Right atrium auricular region (tissue), 2 donors: ENCODE results near the gene CASQ1. TPM values are rescaled to one million over a fixed set of nuclear protein-coding genes. Genes with fewer than 3 reads are reported as not detected.

ENCODE experiments used
- DNase-seq: peaks from one replicate; pipeline ENCODE4 v3.0.0-alpha.2; 2019; ENCODE audit warnings: low spot score
- H3K27ac ChIP-seq, 2 donors: fragments of 200-600 bp; sonication (generic); 1 replicate in 1 of 2; 2 replicates in 1 of 2; pipeline ENCODE4 v1.5.1; 2016 to 2019
- H3K27me3 ChIP-seq, 2 donors: fragments of 200-600 bp; sonication (generic); one replicate each; pipeline versions ENCODE4 v1.5.1 to v1.6.0; 2017 to 2019
- H3K36me3 ChIP-seq: fragments of 200-600 bp; sonication (generic); one replicate; pipeline ENCODE4 v1.5.1; 2016
- H3K4me1 ChIP-seq, 2 donors: fragments of 200-600 bp; sonication (generic); one replicate each; pipeline versions ENCODE4 v1.5.1 to v1.6.0; 2017 to 2019
- H3K4me3 ChIP-seq, 2 donors: fragments of 200-600 bp; sonication (generic); 1 replicate in 1 of 2; 2 replicates in 1 of 2; pipeline ENCODE4 v1.5.1; 2017 to 2019; ENCODE audit warnings: mild to moderate bottlenecking in 1 of 2, moderate library complexity in 1 of 2
- H3K9me3 ChIP-seq, 2 donors: fragments of 200-600 bp; sonication (generic); one replicate each; pipeline ENCODE4 v1.5.1; 2019
- total RNA-seq, 2 donors: library from RNA; depleted of rRNA; stranded (reverse); fragments of >200 nt; gene quantifications; one replicate each; pipeline ENCODE4 v1.1.0, GENCODE V29; 2016
- TF ChIP-seq, protein P1 (sequence below), 2 donors: fragments of 200-600 bp; sonication (generic); IDR thresholded peaks; one replicate each; pipeline ENCODE4 v1.5.1; 2019; ENCODE audit warnings: antibody characterized with exemption in 2 of 2

The CASQ1 gene
- total RNA-seq, 2 donors from 2014 or later, result 10.1 to 32.3 TPM

DNA sequence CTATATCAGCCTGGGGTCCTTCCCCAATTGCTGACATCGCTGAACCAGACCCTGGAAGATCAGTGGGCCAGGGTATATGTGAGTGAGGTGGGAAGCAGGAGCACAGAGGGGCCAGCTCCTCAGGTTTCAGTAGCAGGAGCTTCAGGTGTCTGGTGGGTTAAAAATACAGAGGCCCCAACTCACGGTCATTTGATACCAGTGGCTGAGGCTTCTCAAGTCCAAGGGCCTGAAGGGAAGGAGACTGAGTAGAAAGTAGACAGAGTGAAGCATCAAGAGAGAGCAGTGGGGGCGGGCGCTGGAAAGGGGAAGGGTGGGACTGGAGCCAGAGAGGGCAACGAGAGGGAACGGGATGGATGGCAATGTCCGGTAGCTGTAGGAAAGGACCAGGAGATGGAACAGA lies 2.0 kb upstream of the CASQ1 start:
- Histone ChIP-seq H3K27ac (no peak overlapping the region), H3K9me3 (no peaks in the 10 kb centered on the region), H3K4me3 (no peak overlapping the region), H3K27me3 (no peaks in the 10 kb centered on the region), H3K4me1 (peaks cover 0 to 22% of the 10 kb centered on the region in 2 donors), H3K36me3 (no peaks in the 10 kb centered on the region)
- TF ChIP-seq, protein P1, sequence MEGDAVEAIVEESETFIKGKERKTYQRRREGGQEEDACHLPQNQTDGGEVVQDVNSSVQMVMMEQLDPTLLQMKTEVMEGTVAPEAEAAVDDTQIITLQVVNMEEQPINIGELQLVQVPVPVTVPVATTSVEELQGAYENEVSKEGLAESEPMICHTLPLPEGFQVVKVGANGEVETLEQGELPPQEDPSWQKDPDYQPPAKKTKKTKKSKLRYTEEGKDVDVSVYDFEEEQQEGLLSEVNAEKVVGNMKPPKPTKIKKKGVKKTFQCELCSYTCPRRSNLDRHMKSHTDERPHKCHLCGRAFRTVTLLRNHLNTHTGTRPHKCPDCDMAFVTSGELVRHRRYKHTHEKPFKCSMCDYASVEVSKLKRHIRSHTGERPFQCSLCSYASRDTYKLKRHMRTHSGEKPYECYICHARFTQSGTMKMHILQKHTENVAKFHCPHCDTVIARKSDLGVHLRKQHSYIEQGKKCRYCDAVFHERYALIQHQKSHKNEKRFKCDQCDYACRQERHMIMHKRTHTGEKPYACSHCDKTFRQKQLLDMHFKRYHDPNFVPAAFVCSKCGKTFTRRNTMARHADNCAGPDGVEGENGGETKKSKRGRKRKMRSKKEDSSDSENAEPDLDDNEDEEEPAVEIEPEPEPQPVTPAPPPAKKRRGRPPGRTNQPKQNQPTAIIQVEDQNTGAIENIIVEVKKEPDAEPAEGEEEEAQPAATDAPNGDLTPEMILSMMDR (IDR thresholded peaks at IDR 0.05), result no peak
- no peak for DNase-seq

DNA sequence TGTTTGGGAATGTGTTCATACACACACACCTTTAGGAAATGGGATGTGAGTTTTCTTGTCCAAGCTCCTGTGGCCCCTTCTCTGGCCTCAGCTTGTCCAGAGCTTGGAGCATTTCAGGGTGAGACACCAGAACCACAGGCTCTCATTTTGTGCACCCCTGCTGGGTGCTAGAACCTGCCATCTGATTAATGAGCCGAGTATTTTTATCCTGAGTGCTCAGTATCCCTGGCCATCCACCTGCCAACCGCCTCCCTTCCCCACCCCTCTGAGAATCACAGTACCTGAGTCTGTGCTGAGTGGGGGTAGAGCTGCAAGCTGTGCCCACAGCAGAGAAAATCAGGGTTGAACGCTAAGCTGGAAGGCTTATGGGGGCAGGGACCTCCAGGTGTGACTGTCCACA lies 1.4 kb downstream of the CASQ1 start:
- no peaks in the 10 kb centered on the region for H3K9me3 ChIP-seq
- TF ChIP-seq, protein P1 (IDR thresholded peaks at IDR 0.05), result no peak
- no peak for DNase-seq
- H3K4me3 ChIP-seq, result no peak overlapping the region
- H3K36me3 ChIP-seq, result no peaks in the 10 kb centered on the region
- no peak overlapping the region for H3K27ac ChIP-seq
- peaks cover 0 to 25% of the 10 kb centered on the region in 2 donors for H3K4me1 ChIP-seq
- H3K27me3 ChIP-seq, result no peaks in the 10 kb centered on the region

DNA sequence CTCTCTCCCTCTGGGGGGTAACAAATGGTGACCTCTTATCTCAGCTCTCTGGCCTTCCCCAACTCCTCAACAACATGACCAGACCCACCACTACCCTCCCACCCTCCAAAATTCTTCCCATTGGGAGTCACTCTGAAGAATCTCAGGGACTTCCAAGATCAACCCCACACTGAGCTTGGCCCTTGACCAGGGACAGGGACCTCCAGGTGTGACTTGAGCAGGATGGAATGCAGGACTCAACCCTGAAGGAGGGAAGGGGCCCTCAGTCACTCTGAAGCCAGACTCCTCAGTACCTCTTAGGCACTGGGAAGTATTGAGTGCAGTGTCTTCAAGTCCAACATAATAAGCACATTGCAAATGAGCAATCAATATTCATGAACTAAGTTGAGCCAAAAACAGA lies 1.9 kb downstream of the CASQ1 start:
- TF ChIP-seq, protein P1 (IDR thresholded peaks at IDR 0.05), result no peak
- no peak overlapping the region for H3K4me3 ChIP-seq
- peak overlapping the region in 1 of 2 donors; percentile 37 for H3K27ac ChIP-seq
- H3K9me3 ChIP-seq, result no peaks in the 10 kb centered on the region
- no peaks in the 10 kb centered on the region for H3K36me3 ChIP-seq
- peaks cover 0 to 25% of the 10 kb centered on the region in 2 donors for H3K4me1 ChIP-seq
- H3K27me3 ChIP-seq, result no peaks in the 10 kb centered on the region
- DNase-seq, result no peak

DNA sequence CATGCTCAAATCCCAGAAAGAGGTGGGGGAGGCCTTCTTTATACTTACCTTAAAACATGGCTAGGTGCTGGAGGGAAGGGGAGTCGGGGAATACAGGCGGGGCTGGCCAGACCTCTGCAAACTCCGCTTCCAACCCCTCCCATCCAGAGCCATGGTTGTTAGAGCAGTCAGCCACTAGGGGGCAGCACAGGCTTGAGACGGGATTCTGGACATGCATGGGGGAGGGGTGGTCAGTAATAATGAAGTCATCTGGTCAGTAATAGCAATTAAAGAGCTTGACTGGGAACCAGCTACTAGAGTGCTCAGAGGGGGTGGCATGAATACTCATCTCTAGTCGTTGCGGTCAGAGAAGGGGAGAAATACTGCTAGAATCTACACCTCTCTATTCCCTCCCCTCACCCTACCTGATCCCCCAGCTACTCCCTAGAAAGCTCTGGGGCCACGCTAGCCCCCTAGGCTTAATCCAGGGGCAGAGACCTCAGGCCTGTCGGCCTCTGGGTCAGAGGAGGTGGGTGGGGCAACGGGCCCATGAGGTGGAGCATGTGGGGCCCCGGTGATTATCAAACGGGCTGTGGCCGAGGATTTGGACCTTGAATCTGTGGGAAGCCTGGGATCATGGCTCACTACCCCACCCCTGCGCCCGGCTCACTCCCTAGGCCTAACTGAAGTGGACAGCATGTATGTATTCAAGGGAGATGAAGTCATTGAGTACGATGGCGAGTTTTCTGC lies 2.9 kb downstream of the CASQ1 start:
- peaks cover 0 to 25% of the 10 kb centered on the region in 2 donors for H3K4me1 ChIP-seq
- no peaks in the 10 kb centered on the region for H3K27me3 ChIP-seq
- H3K27ac ChIP-seq, result peak overlapping the region; percentile 45 to 59
- no peaks in the 10 kb centered on the region for H3K9me3 ChIP-seq
- DNase-seq, result peak; percentile 89
- no peak overlapping the region for H3K4me3 ChIP-seq
- TF ChIP-seq, protein P1 (IDR thresholded peaks at IDR 0.05), result peak; percentile 83 to 96
- H3K36me3 ChIP-seq, result no peaks in the 10 kb centered on the region

DNA sequence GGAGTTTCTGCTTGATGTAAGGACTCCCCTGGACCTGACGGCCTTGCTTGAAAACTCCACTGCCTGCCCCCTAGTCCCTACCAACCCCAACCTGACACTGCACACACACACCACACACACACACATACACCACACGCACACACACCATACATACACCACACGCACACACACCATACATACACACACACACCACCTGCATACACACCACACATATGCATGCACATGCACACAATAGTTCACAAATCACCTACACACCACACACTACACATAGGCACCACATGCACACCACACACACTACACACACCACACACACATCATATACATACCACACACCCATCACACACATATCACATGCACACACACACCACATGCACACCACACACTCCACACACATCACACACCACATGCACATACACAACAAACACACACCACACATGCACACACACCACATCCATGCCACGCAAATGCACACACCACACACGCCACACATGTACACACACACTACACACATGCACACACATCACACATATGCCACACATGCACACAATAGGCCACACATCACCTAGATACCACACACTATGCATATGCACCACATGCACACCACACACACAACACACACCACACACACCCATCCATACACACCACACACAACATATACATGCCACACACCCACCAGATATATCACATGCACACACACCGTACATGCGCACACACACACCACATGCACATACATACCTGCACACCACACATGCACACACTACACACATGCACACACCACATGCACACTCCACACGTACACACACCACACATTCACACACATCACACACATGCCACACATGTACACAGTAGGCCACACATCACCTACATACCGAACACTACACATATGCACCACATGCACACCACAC lies 3.7 kb downstream of the CASQ1 start:
- Histone ChIP-seq H3K36me3 (no peaks in the 10 kb centered on the region), H3K9me3 (no peaks in the 10 kb centered on the region), H3K27ac (no peak overlapping the region), H3K27me3 (no peaks in the 10 kb centered on the region), H3K4me3 (no peak overlapping the region), H3K4me1 (peaks cover 0 to 25% of the 10 kb centered on the region in 2 donors)
- DNase-seq, result no peak
- TF ChIP-seq, protein P1 (IDR thresholded peaks at IDR 0.05), result no peak
